H7 (cell line): ENCODE data around the gene FBXO46. TPM values are rescaled to one million over a fixed set of nuclear protein-coding genes. Genes with fewer than 3 reads are reported as not detected.
"Not testable (repeated sequence)": the region's sequence is repeated elsewhere in the genome, so short reads cannot be mapped to it uniquely, and the experiment has no call there.

Experiments used
- DNase-seq: peaks from one replicate; pipeline ENCODE4 v3.0.0; 2012
- H3K27me3 ChIP-seq: 2 replicates; pipeline ENCODE4 v1.6.0; 2011; ENCODE audit warnings: mild to moderate bottlenecking, low read length; ENCODE audit not compliant: control insufficient read depth, insufficient read depth
- H3K36me3 ChIP-seq: replicated peaks from 2 replicates; pipeline ENCODE4 v1.5.1; 2011; ENCODE audit warnings: low read length; ENCODE audit not compliant: control insufficient read depth, insufficient read depth
- H3K4me3 ChIP-seq: 2 replicates; pipeline ENCODE4 v1.5.1; 2011; ENCODE audit warnings: low read depth, mild to moderate bottlenecking, control low read depth, low read length, moderate library complexity; ENCODE audit not compliant: insufficient read depth
- total RNA-seq: library from RNA; depleted of rRNA; stranded (reverse); fragments of >200 nt; shearing (Covaris generic); gene quantifications from 2 replicates; pipeline ENCODE4 v1.2.3, GENCODE V29; 2014

Gene FBXO46
- total RNA-seq, 1 experiment from 2014 or later, result 26.3 TPM

- no peak for DNase-seq
- Histone ChIP-seq H3K4me3 (no peak overlapping the region), H3K36me3 (no peaks in the 10 kb centered on the region), H3K27me3 (no peaks in the 10 kb centered on the region; the same call in 1 of the 2 replicates)
Measured at GRCh38 chr19:45758921-45759320, 28.2 kb upstream of the FBXO46 start.

GRCh38 chr19:45757695-45758094, 27.0 kb upstream of the FBXO46 start:
- H3K27me3 ChIP-seq, result no peaks in the 10 kb centered on the region; the same call in 1 of the 2 replicates
- no peak for DNase-seq
- no peaks in the 10 kb centered on the region for H3K36me3 ChIP-seq
- no peak overlapping the region for H3K4me3 ChIP-seq

DNA sequence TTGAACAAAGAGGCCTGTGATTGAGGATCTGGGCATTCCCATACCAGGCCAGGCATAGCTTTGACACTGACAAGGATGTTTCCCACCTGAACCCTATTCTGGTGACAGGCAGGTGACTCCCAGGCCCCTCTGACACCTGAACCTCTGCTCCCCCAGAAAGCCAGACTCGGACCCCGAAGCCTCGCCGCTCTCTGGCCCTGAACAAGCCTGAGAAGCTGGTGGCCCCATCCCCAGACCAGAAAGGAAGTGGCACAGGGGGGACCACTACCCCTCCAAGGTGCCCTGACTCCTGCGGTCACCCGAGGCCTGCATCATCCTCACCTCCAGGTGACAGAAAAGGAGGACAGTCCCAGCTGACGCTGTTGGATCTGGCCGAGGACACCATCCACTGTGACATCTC, 23.6 kb upstream of the FBXO46 start:
- no peak overlapping the region for H3K4me3 ChIP-seq
- no peak for DNase-seq
- no peaks in the 10 kb centered on the region; the same call in 1 of the 2 replicates for H3K27me3 ChIP-seq
- no peaks in the 10 kb centered on the region for H3K36me3 ChIP-seq

- Histone ChIP-seq H3K27me3 (no peaks in the 10 kb centered on the region; the same call in 1 of the 2 replicates), H3K36me3 (no peaks in the 10 kb centered on the region), H3K4me3 (no peak overlapping the region)
- DNase-seq, result peak; percentile 90
Measured at GRCh38 chr19:45753548-45753947, 22.9 kb upstream of the FBXO46 start.

DNA sequence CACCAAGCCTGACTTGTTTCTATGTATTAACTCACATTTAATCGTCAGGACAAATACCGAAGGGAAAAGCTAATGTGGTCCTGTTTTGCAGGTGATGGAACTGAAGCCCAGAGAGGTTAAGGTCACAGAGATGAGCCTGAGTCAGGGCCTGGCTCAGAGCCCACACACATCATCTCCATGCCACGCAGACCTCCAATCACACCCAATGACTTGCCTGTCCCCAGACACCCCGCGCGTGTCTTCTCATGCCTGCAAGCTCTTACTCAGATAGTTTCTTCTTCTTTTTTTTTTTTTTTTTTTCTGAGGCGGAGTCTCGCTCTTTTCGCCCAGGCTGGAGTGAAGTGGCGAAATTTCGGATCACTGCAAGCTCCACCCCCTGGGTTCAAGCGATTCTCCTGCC, 21.9 kb upstream of the FBXO46 start:
- Histone ChIP-seq H3K4me3 (no peak overlapping the region), H3K27me3 (no peaks in the 10 kb centered on the region; the same call in 1 of the 2 replicates)

DNA sequence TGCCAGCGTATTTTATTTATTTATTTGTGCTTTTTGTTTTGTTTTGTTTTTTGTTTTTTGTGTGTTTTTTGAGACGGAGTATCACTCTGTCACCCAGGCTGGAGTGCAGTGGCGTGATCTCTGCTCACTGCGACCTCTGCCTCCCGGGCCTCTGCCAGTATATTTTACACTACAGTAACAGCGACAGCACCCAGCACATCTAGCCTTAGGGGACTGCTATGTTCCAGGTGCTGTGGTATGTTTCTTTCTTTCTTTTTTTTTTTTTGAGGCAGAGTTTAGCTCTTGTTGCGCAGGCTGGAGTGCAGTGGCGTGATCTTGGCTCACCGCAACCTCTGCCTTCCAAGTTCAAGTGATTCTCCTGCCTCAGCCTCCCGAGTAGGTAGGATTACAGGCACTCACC, 20.8 kb upstream of the FBXO46 start:
- not testable (repeated sequence) for H3K36me3 ChIP-seq, H3K4me3 ChIP-seq, H3K27me3 ChIP-seq, DNase-seq

More for the DNA sequence above, 21.9 kb upstream of the FBXO46 start:
- no peak for DNase-seq
- no peaks in the 10 kb centered on the region for H3K36me3 ChIP-seq

DNA sequence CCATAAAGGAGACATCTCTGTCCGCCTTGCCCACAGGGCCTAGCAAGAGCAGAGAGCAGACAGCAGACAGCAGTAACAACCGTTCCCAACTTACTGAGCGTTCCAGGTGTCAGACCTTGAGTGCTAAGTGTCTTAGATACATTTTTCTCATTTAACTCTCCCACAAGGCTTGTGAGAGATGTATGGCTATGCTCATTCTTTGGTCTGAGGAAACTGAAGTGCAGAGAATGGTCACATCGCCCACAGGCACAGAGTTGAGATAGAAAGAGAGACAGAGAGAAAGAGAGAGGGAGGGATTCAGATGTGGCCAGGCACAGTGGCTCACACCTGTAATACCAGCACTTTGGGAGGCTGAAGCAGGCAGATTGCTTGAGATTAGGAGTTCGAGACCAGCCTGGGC, 16.8 kb upstream of the FBXO46 start:
- DNase-seq, result no peak
- Histone ChIP-seq H3K27me3 (no peaks in the 10 kb centered on the region), H3K4me3 (no peak overlapping the region), H3K36me3 (no peaks in the 10 kb centered on the region)

- H3K4me3 ChIP-seq, result no peak overlapping the region
- no peaks in the 10 kb centered on the region for H3K27me3 ChIP-seq
- H3K36me3 ChIP-seq, result no peaks in the 10 kb centered on the region
- DNase-seq, result no peak
Measured at GRCh38 chr19:45746866-45747265, 16.2 kb upstream of the FBXO46 start.

DNA sequence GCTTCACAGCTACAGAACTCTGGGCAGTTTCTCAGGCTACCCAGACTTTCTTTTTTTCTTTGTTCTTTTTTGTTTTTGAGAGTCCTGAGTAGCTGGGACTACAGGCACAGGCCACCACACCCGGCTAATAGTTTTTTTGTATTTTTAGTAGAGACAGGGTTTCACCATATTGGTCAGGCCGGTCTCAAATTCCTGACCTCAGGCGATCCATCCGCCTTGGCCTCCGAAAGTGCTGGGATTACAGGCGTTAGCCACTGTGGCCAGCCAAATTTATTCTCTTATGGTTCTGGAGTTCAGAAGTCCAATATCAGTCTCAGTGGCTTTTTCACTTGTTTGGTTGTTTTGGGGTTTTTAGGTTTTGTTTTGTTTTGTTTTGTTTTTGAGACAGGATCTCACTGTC, 14.9 kb upstream of the FBXO46 start:
- no peak overlapping the region for H3K4me3 ChIP-seq
- H3K36me3 ChIP-seq, result no peaks in the 10 kb centered on the region
- no peaks in the 10 kb centered on the region for H3K27me3 ChIP-seq
- DNase-seq, result no peak

DNA sequence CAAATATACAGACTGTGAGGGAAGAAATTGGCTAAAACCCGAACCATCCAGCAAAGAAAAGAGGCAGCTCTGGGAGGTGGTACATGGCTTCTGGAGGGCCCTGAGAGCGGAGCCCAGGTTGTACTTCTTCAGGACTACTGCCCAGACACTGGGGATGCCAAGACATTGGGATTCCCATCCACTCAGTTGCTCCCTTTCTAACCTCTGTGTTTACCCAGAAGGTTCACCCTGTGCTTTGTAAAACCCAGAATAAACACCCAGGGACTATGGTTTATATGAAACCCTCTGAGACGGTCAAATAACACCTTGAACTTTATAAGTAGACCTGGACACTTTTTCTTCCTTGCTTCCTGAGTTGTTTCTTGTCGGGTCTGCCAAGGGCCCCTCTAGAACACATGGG, 12.3 kb upstream of the FBXO46 start:
- H3K36me3 ChIP-seq, result no peaks in the 10 kb centered on the region
- no peak for DNase-seq
- H3K4me3 ChIP-seq, result no peak overlapping the region
- H3K27me3 ChIP-seq, result no peaks in the 10 kb centered on the region

- no peak overlapping the region for H3K4me3 ChIP-seq
- no peaks in the 10 kb centered on the region for H3K27me3 ChIP-seq
- DNase-seq, result peak; percentile 41
- no peaks in the 10 kb centered on the region for H3K36me3 ChIP-seq
Measured at GRCh38 chr19:45739498-45740439, 9.1 kb upstream of the FBXO46 start.

DNA sequence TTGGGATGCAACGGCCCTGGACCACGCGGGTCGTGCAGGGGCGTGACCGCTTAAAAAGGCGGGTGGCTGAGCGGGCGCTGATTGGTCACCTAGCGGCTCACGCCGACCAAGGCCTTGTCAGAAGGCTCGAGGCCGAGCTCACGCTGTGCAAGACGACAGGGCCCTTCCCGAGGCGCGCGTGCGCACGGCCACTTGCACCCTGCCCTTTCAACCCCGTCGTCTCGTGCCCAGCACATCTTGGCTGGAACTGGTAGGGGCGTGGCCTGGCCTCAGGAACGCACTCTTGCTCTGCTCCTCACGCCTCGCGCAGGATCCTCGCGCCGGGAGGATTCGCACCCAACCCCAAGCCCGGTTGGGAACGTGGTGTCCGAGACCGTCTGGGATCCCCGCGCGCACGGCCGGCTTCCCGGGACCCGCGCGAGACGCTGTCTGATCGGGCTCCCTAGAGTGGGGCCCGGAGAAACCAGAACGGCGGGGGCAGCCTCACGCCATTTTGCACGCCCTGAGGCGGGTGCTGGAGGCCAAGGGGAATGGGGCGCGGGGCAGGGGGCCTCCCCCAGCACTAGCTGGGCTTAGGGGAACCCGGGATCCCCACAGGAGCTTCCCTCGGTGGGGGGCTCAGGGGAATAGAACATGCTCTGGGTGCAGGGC, 2.6 kb upstream of the FBXO46 start, which contains the start of gene MEIOSIN:
MEIOSIN (plus strand) TSS at position 280 of the 651 bp plus-strand sequence. CDS start 1,938 bp downstream, outside the sequence.
- no peaks in the 10 kb centered on the region for H3K27me3 ChIP-seq
- peak; percentile 38 for DNase-seq
- no peaks in the 10 kb centered on the region for H3K36me3 ChIP-seq
- no peak within 1 kb of the TSS for H3K4me3 ChIP-seq

DNA sequence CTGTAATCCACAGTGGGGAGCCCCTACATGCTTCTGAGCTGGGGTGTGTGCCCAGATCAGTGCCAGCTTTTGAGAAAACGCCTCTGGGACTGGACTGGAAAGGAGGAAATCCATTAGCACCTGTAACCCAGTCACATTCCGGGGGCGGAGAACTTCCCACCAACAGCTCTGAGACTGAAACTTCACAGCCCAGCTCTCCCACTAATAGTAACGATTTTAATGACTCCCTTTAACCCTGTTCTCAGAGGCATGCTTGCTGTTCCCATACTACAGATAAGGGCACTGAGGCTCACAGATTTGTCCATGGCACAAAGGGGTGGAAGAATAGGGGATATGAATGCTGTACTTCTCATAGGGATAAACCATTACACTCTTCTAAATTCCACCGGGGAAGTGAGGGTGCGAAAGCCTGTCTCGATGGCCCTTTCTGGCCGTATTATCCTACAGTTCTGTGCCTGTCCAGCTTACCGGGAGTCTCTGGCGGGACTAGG, 851 bp downstream of the FBXO46 start:
- Histone ChIP-seq H3K36me3 (no peaks in the 10 kb centered on the region), H3K4me3 (peak overlapping the region; percentile 66)
- peak; percentile 50 for DNase-seq

GRCh38 chr19:45728683-45729082, 2.0 kb downstream of the FBXO46 start:
- not testable (repeated sequence) for H3K4me3 ChIP-seq, H3K27me3 ChIP-seq, DNase-seq, H3K36me3 ChIP-seq

More for the DNA sequence above, 851 bp downstream of the FBXO46 start:
- H3K27me3 ChIP-seq, result no peaks in the 10 kb centered on the region

DNA sequence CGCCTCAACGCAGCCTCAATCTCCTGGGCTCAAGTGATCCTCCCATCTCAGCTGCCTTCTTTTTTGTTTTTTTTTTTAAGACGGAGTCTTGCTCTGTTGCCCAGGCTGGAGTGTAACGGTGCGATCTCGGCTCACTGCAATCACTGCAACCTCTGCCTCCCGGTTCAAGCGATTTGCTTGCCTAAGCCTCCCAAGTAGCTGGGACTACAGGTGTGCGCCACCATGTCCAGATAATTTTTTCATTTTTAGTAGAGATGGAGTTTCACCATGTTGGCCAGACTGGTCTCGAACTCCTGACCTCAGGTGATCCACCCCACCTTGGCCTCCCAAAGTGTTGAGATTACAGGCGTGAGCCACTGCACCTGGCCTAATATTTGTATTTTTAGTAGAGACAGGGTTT, 10.6 kb downstream of the FBXO46 start:
- DNase-seq, H3K27me3 ChIP-seq, H3K4me3 ChIP-seq, H3K36me3 ChIP-seq: not testable (repeated sequence)
